ENCODE results near the gene PANK3. TPM values are rescaled to one million over a fixed set of nuclear protein-coding genes. Genes with fewer than 3 reads are reported as not detected.
"Not testable (repeated sequence)": the region's sequence is repeated elsewhere in the genome, so short reads cannot be mapped to it uniquely, and the experiment has no call there.

The PANK3 gene
- polyA plus RNA-seq, 5 donors: 31.9 to 59.1 (median 50.6) TPM

DNA sequence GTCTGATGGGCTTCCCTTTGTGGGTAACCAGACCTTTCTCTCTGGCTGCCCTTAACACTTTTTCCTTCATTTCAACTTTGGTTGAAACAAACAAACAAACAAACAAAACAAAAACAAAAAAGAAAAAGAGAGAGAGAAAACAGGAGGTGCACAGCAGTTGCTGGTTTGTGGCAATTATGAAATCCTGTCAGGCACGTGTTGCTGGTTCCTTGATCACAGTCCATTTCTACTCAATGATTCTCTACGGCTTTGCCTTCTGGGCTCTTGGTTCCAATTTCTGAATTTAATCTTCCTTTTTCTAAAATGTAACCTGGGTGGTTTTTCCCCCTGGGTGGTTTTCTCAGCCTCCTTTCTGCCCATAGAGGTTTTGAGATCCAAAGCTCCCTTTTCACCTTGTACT is 17.8 kb upstream of the PANK3 start:
- DNase-seq: no peak

DNA sequence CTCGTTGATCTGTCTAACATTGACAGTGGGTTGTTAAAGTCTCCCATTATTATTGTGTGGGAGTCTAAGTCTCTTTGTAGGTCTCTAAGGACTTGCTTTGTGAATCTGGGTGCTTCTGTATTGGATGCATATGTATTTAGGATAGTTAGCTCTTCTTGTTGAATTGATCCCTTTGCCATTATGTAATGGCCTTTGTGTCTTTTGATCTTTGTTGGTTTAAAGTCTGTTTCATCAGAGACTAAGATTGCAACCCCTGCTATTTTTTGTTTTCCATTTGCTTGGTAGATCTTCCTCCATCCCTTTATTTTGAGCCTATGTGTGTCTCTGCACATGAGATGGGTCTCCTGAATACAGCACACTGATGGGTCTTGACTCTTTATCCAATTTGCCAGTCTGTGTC is 17.0 kb upstream of the PANK3 start:
- not testable (repeated sequence) for DNase-seq

DNA sequence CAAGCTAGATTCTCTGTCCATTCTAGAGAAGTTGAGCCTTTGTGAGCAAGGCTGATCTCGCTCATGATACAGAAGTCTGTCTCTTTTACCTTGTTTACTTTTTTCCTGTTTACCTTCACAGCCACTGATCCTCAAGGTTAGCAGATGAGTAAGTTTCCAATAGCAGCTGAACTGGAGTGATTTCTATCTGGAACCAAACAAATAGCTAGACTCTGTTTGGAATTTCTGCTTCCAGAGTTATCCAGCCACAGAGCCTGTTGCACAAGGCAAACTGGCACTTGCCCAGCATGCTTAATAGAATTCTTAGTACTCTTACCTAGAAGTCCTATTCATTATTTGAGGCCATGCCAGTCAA is 12.8 kb upstream of the PANK3 start:
- peak in 1 of 2 donors; percentile 12 for DNase-seq

DNA sequence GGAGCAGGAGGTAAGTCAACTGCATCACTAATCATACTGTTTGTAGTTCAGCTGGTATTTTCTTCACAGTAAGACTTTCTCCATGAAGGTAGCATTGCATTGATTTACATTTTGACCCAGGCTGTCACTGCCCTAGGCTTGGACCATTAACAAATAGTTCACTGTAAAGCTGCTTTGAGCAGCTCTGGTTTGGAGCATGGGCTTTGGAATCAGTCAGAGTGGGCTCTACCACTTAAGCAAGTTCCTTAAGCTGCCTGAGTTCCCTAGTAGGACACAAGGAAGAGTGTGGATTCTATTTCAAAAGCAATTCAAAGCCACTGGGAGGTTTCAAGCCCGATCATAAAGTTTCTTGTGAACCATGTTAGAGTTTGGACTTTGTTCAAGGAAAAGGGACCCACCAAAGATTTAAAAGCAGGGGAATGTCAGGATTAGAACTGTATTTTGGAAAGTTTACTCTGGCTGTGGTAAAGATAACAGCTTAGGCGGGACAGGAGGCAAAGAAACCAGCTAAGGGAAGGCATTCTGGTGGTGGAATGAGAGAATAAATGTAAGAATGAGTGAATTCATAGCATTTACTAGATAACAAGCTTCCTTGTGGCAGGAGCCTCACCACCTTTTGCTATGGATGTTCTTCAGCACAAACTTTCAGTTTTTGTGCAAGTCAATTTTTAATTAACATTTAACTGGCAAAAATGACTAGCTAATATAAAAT is 12.3 kb upstream of the PANK3 start:
- no peak for DNase-seq

DNA sequence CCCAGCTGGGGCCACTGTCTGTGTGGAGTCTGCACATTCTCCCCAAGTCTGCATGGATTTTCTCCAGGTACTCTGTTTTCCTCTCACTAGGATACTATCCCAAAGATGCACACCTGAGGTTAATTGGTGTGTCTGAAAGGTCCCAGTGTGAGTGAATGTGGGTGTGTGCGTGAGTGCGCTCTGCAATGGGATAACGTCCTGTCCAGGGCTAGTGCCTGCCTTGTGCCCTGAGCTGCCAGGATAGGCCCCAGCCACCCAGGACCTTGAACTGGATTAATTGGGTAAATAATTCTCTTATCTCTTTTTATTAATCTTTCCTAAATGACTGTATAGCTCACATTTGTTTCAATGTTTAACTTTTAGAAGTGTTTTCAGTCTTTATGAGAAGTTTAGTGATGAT is 11.5 kb upstream of the PANK3 start:
- no peak for DNase-seq

DNA sequence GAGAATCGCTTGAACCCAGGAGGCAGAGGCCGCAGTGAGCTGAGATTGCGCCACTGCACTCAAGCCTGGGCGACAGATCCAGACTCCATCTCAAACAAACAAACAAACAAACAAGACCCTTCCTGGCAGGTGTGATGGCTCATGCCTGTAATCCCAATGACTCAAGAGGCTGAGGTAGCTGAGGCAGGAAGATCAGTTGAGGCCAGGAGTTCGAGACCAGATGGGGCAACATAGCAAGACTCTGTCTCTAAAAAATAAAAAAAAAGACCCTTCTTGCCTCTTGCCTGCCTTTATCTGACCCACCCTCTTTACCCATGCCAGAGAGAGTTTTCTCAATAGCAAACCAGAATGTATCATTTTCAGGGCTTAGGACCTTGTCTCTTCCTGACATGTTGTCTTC is 8.8 kb upstream of the PANK3 start:
- no peak for DNase-seq

DNA sequence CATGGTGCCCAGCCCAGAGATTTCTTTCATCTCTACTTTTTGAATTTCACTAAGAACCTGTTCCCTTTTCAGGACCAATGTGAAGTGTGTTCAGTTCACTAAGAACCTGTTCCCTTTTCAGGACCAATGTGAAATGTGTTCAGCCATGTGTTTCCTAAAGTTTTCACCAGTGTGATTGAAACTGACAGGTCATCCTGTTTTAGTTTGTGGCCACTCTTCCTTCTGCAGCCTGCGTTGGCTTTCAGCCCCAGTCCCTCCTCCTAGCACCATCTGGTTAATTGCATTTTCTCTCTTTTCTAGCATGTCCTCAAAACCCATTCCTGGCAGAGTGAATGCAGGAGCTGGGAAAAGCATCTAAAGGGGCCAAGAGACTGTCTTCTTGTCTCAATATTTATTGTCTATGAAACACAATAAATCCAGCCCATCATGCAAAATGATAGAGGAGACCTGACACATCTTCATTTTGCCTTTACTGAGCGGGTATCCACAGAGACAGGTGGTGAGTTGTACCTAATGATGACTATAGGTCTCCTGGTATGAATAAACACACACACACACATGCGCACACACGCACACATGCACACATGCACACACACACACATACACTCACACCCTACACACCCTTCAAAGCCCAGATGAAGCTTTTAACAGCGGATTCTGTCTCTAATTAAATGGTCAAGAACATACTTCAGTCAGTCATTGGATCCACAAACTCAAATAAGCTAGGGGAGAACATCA is 6.1 kb upstream of the PANK3 start:
- DNase-seq: no peak

DNA sequence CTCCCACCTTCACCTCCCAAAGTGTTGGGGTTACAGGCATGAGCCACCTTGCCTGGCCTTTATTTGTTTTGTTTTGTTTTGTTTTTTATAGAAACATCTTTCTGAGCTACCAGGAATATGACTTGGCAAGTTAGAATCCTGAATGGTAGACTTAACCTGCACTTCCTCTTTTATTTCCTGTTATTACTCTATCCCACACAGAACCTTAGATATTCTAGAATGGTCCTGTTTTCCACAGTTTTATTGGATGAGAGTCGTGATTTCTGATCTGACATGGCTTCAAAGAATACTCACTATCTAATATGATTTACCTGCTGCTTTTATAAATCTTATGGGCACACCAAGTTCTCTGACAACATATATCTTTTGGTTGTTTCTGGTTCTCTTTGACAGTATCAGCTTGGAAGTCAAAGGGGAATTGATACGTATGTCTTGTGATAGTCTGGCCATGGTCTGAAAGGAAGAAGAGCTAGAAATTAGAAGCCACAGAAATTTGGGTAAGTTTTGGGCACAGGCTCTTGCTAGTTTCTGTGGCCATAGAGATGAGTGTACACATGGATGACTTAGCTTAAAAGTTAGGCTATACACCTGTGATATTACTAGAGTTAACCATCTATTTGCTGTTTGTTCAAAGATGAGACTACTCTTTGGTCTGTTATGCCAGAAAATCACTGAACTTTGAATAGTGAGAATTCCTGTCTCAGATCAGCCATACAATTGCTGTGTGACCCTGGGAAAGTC is 4.7 kb upstream of the PANK3 start:
- DNase-seq: no peak

DNA sequence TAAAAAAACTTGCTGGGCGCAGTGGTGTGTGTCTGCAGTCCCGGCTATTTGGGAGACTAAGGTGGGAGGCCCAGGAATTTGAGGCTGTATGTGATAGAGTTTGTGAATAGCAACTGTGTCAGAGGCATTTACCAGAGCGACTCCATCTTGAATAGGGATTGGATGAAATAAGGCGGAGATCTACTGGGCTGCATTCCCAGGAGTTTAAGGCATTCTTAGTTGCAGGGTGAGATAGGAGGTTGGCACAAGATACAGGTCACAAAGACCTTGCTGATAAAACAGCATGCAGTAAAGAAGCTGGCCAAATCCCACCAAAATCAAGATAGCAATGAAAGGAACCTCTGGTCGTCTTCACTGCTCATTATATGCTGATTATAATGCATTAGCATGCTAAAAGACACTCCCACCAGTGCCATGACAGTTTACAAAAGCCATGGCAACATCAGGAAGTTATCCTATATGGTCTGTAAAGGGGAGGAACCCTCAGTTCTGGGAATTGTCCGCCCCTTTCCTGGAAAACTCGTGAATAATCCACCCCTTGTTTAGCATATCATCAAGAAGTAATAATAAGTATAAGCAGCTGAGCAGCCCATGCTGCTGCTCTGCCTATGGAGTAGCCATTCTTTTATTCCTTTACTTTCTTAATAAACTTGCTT is 1.8 kb upstream of the PANK3 start:
- not testable (repeated sequence) for DNase-seq

DNA sequence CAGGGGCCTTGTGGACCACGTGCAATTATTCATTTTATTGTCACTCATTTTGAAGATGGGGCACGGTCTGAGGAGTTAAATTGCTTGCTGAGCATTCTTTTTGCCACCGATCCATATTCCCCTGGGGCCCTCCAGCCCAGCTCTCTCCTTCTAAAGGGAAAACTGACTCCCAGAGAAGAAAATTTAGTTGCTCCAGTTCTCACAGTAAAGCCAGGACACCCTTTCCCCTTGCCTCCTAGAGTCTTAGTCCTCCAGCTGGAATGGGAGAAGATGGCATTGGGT is 1.0 kb upstream of the PANK3 start:
- DNase-seq: no peak

DNA sequence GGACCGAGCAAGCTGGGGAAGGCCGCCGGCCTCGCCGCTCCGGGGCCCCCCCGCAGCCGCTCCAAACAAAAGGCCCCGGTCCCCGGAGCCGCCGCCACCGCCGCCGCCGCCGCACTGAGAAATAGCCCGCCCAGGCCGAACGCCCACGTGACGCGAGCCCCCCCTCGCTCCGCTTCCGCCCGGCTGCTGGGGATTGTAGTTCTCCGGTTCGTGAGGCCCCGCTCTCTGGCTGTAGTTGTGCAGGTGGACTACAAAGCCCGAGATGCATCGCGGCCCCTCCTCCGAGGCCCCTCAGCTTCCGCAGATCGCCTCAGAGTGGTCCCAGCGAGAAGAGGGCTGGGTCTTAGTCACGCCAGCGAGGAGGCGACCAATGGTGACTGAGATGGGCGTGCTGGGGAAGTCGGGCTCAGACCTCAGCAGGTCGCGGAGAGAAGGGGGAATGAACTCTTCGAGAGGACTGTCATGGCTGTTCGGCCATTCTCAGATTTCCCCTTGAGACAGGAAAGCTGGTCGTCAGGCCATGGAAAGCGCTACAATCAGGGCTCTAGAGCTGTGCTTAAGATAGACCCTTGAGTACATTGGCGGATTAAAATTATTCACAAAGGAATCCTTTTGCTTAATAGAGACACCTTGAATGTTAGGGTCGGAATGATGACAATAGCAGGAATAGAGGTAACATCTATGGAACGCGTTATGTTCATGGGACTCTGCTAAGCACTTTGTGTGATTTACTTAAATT is 489 bp upstream of the PANK3 start:
- DNase-seq: peak; percentile 98 to 99

DNA sequence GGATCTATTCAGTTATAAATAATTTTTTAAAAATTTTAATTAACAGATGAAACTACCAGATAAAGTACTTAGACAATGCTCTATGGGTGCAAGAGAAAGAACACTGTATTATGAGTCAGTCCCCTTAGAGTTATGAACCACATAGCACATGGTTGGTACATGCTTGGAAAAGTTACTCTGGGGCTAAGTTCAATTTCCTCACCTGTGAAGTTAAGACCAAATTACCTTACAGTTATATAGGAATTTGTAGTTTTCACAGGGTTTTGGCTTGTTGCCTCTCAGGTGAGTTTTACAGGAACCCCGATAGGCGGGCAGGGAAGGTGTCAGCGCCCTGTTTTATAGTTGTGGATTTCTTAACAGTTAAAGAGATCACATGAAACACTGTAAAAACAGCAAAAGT is 1.2 kb downstream of the PANK3 start:
- no peak for DNase-seq

DNA sequence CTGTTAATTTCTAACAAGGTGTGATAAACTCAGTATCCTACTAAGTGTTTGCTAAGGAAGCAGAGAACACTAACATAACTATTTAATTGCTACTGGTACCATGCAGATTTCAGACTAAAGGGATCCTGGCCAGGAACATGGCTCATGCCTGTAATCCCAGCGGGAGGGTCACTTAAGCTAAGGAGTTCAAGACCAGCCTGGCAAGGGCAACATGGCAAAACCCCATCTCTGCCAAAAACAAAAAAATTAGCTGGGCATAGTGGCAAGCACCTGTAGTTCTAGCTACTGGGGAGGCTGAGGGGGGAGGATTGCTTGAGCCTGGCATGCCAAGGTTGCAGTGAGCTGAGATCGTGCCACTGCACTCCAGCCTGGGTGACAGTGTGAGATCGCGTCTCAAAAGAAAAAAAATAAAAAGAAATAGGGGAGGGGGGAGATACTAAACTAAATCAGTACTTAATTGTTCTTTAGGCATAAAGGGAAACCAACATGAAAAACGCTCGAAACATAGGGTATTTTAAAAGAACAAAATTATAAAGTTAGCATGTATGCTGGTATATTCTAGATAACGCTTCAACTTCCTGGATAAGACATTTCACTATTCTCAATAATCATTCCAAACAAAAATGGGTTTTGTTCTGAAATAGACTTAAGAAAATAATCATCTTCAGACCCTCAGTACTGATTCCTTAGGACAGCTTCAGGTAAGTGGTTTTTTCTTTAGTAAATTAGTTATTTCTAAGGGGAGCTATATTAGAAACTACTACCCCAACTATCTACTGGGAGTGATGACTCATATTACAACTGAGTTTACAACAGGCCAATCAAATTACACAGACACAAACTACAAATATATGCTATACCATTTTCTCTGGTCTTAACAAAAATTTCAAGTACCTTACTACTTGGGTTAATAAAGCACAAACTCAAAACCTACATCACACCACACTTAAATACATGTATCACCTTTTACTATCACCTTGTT is 3.5 kb downstream of the PANK3 start:
- DNase-seq: no peak

DNA sequence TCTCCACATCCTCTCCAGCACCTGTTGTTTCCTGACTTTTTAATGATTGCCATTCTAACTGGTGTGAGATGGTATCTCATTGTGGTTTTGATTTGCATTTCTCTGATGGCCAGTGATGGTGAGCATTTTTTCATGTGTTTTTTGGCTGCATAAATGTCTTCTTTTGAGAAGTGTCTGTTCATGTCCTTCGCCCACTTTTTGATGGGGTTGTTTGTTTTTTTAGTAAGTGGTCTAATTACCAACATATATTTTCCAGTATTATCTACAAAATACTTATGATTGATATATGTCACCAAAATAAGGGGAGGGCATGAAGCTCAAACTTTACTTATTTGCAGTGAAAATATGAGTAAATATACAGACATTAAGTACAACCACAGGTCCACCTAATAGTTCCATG is 5.0 kb downstream of the PANK3 start:
- DNase-seq: not testable (repeated sequence)

DNA sequence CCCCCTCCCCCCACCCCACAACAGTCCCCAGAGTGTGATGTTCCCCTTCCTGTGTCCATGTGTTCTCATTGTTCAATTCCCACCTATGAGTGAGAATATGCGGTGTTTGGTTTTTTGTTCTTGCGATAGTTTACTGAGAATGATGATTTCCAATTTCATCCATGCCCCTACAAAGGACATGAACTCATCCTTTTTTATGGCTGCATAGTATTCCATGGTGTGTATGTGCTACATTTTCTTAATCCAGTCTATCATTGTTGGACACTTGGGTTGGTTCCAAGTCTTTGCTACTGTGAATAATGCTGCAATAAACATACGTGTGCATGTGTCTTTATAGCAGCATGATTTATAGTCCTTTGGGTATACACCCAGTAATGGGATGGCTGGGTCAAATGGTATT is 5.5 kb downstream of the PANK3 start:
- not testable (repeated sequence) for DNase-seq

DNA sequence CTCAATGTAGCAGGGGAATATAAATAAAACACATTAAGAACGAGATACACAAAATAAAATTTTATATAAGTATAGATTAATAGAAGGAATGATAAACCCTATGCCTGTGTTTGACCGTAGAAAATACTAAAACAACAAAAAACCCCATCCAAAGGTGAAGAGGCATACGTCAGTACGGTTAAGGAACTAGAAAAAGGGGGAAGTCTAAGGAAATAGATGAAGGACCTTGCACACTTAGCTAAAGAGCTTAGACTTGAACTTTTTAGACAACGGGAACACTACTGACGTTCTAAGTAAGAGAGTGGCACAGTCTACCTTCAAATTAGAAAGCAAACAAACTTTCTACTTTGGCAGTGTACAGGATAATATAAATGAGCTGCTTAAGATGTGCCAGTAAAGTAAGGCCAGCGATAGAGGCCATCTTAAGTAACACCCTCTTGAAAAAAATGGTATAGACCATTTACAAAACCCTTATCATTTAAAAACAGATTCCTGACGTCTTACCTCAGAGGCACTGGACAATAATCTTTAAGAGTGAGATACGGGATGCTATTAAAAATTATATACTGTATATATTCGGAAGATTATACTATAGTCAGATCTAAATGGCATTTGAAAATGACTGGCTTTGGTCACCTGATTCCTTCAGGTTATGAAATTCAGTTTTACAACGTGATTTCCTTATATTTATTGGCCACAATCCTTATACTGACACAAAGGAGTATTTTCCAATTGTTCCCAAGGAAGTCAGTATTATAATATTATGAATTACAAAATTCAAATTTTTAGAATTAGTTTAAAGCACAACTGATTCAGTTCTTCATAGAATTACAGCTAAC is 8.5 kb downstream of the PANK3 start:
- DNase-seq: no peak

DNA sequence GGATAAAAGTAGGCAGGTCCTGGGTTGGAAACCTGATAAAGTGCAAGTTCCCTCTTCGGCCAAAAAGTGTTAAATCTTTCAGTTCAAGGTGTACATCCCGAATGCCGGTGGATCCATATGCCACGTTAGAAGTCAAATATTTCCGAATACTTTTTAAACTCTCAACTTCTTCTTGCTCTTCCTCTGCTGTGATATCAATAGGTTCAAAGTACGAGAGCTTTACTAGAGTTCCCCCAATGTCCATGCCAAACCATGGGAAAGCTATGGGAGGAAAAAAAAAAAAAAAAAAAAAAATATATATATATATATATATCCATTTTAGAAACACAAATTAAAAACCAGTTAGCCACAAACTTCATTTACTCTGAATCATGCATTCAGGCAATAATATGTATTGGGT is 10.4 kb downstream of the PANK3 start:
- no peak for DNase-seq

DNA sequence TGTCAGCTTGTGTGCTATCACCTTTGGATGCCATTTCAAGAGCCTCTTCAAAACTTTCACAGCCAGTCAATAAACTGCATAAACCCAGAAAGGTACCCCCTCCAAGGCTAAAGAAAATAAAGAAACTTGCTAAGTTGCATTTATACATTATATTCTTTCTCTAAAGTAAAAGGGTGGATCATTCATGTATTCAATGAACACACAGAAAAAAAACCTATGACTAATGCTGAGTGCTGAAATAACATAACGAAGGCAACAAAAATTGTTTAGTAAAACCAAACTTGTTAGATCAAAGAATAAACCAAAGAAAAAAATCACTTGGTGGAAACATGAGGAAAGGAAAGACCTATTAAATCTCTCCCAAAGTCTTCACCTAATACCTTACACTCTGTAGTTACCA is 15.2 kb downstream of the PANK3 start:
- DNase-seq: no peak

DNA sequence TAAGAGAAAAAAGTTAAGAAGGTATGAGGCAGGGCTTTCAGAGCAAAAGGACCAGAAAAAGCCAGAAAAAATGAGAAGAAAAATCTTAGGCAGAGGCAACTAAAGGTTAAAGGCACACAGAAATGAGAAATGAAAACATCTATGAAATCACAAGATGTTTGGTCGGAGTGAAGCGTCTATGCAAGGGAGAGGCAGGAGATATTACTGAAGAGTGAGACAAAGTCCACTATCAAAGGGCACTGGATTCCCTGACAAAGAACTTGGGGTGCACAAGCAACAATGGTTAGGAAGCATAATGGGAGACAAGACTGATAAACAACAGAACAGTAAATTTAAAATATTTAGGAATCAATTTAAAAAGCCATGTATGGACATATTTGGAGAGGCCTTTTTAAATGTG is 16.9 kb downstream of the PANK3 start:
- DNase-seq: no peak

DNA sequence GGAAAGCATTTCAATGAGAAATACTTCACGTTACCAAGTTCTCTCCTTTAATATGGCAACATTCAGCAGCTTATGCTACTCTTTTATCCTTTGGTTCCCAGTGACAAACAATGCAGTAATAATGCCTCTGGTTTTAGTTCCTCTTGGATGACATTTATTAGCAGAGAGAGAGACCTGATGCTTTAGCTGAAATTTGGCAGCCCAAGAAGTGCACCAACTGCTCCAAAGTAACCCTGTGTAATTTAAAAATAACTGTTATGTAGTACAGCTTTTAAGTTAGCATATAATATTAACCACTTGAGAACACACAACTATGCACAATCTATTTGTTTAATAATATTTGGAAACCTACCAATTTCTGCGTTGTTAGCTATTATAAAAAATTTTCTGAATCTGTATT is 21.8 kb downstream of the PANK3 start:
- no peak for DNase-seq

Data from right lung (tissue), 5 donors.